CD4-positive, alpha-beta T cell treated with Interleukin-21 for 1 hour (primary cell): ENCODE measurements around the gene TMEM123.

ENCODE experiments used
- DNase-seq: peaks from one replicate; pipeline ENCODE4 v3.0.0-alpha.2; 2020

Gene TMEM123

GRCh38 chr11:102470251-102470650, 17.7 kb upstream of the TMEM123 start:
- peak; percentile 50 for DNase-seq

GRCh38 chr11:102469196-102469821, 16.7 kb upstream of the TMEM123 start:
- DNase-seq = no peak

GRCh38 chr11:102468616-102469195, 16.1 kb upstream of the TMEM123 start:
- no peak for DNase-seq

- no peak for DNase-seq
Measured at GRCh38 chr11:102467853-102468580, 15.5 kb upstream of the TMEM123 start.

GRCh38 chr11:102467080-102467708, 14.6 kb upstream of the TMEM123 start:
- DNase-seq = no peak

GRCh38 chr11:102465696-102466095, 13.1 kb upstream of the TMEM123 start:
- no peak for DNase-seq

- DNase-seq = no peak
Measured at GRCh38 chr11:102464859-102465500, 12.4 kb upstream of the TMEM123 start.

GRCh38 chr11:102464037-102464436, 11.5 kb upstream of the TMEM123 start:
- no peak for DNase-seq

- no peak for DNase-seq
Measured at GRCh38 chr11:102462610-102463009, 10.0 kb upstream of the TMEM123 start.

GRCh38 chr11:102459393-102459792, 6.8 kb upstream of the TMEM123 start:
- DNase-seq = no peak

- no peak for DNase-seq
Measured at GRCh38 chr11:102458548-102458947, 6.0 kb upstream of the TMEM123 start.

- DNase-seq = no peak
Measured at GRCh38 chr11:102457865-102458264, 5.3 kb upstream of the TMEM123 start.

- no peak for DNase-seq
Measured at GRCh38 chr11:102457056-102457677, 4.6 kb upstream of the TMEM123 start.

GRCh38 chr11:102456381-102456780, 3.8 kb upstream of the TMEM123 start:
- DNase-seq = no peak

- DNase-seq = no peak
Measured at GRCh38 chr11:102453921-102454320, 1.4 kb upstream of the TMEM123 start.

- no peak for DNase-seq
Measured at GRCh38 chr11:102453302-102453695, 734 bp upstream of the TMEM123 start.

- peak; percentile 78 for DNase-seq
Measured at GRCh38 chr11:102451681-102452460, 694 bp downstream of the TMEM123 start.

- no peak for DNase-seq
Measured at GRCh38 chr11:102451041-102451680, 1.4 kb downstream of the TMEM123 start.

- DNase-seq = no peak
Measured at GRCh38 chr11:102449651-102450570, 2.7 kb downstream of the TMEM123 start.

- peak; percentile 37 for DNase-seq
Measured at GRCh38 chr11:102448869-102449224, 3.7 kb downstream of the TMEM123 start.
